Measurements from ENCODE around the gene GREB1. TPM values are rescaled to one million over a fixed set of nuclear protein-coding genes. Genes with fewer than 3 reads are reported as not detected.
A peak's percentile ranks its signal among the peaks of the same experiment; 100 is the strongest.

Gene GREB1
- total RNA-seq, 2 donors from 2014 or later = 3.1 to 7.6 TPM

DNA sequence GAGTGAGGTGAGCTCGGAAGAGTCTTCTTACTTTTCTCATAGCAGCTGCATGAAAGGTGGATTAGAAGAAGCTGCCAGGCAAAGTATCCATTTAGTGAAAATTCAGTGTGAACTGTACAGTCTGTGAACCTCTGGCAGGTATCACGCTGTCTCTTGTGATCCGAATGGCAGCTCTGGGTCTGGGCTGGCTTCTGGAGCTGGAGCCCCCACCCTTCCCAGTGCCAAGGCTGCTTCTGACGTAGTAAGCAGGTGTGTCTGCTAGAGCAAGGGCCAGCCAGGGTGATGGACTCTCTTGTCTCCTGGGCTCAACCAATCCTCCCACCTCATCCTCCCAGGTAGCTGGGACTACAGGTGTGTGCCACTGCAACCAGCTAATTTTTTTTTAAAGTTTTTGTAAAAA lies 150.1 kb downstream of the GREB1 start:
- no peak overlapping the region for H3K27ac ChIP-seq
- peaks cover 0 to 15% of the 10 kb centered on the region in 2 donors for H3K4me1 ChIP-seq
- no peaks in the 10 kb centered on the region for H3K36me3 ChIP-seq
- H3K27me3 ChIP-seq = no peaks in the 10 kb centered on the region
- H3K4me3 ChIP-seq = no peak overlapping the region
- TF ChIP-seq, protein P1, sequence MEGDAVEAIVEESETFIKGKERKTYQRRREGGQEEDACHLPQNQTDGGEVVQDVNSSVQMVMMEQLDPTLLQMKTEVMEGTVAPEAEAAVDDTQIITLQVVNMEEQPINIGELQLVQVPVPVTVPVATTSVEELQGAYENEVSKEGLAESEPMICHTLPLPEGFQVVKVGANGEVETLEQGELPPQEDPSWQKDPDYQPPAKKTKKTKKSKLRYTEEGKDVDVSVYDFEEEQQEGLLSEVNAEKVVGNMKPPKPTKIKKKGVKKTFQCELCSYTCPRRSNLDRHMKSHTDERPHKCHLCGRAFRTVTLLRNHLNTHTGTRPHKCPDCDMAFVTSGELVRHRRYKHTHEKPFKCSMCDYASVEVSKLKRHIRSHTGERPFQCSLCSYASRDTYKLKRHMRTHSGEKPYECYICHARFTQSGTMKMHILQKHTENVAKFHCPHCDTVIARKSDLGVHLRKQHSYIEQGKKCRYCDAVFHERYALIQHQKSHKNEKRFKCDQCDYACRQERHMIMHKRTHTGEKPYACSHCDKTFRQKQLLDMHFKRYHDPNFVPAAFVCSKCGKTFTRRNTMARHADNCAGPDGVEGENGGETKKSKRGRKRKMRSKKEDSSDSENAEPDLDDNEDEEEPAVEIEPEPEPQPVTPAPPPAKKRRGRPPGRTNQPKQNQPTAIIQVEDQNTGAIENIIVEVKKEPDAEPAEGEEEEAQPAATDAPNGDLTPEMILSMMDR (IDR thresholded peaks at IDR 0.05) = no peak
- H3K9me3 ChIP-seq = no peaks in the 10 kb centered on the region
- no peak for DNase-seq (ENCODE audit: low spot score)

DNA sequence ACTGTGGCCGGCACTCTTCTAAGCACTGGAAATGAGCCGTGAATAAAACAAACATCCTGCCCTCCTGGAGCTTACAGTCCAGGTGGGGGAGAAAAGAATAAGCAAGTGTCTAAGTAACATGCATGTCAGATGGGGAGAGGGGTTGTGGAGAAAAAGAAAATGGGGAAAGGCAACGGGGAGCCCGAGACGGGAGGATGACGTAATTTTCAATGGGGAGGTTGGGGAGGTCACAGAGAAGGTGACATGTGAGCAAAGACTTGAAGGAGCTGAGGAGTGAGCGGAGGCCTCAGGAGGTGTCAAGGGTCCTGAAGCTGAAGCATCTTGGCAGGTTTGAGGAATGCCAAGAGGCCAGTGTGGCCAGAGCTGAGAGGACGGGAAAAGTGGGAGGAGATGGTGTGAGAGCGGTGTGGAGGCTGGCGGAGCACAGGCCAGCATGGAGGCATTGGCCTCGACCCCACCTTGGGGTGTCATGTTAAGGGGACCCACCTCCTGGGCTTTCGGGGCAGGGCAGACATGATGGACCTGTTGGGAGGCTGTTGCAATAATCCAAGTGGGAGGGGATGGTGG lies 151.1 kb downstream of the GREB1 start:
- Histone ChIP-seq H3K27ac (no peak overlapping the region), H3K27me3 (no peaks in the 10 kb centered on the region), H3K4me1 (peaks cover 0 to 19% of the 10 kb centered on the region in 2 donors), H3K9me3 (no peaks in the 10 kb centered on the region), H3K4me3 (no peak overlapping the region), H3K36me3 (no peaks in the 10 kb centered on the region)
- no peak for DNase-seq (ENCODE audit: low spot score)
- TF ChIP-seq, protein P1 (IDR thresholded peaks at IDR 0.05) = no peak

GRCh38 chr2:11685906-11686470 lies 152.1 kb downstream of the GREB1 start:
- Histone ChIP-seq H3K4me3 (no peak overlapping the region), H3K27me3 (no peaks in the 10 kb centered on the region), H3K9me3 (no peaks in the 10 kb centered on the region), H3K4me1 (peaks cover 0 to 19% of the 10 kb centered on the region in 2 donors), H3K27ac (no peak overlapping the region), H3K36me3 (no peaks in the 10 kb centered on the region)
- no peak for DNase-seq (ENCODE audit: low spot score)
- TF ChIP-seq, protein P1 (IDR thresholded peaks at IDR 0.05) = no peak

- Histone ChIP-seq H3K27me3 (no peaks in the 10 kb centered on the region), H3K36me3 (no peaks in the 10 kb centered on the region), H3K9me3 (no peaks in the 10 kb centered on the region), H3K4me1 (peaks cover 0 to 19% of the 10 kb centered on the region in 2 donors), H3K4me3 (peak overlapping the region in 1 of 2 donors; percentile 30), H3K27ac (peak overlapping the region; percentile 62 to 75)
- no peak for DNase-seq (ENCODE audit: low spot score)
- TF ChIP-seq, protein P1 (IDR thresholded peaks at IDR 0.05) = no peak
Measured at GRCh38 chr2:11687736-11688135, 153.9 kb downstream of the GREB1 start.

GRCh38 chr2:11688222-11689069 lies 154.6 kb downstream of the GREB1 start:
- Histone ChIP-seq H3K27me3 (no peaks in the 10 kb centered on the region), H3K36me3 (no peaks in the 10 kb centered on the region), H3K9me3 (no peaks in the 10 kb centered on the region), H3K27ac (peak overlapping the region; percentile 62 to 75), H3K4me3 (peak overlapping the region in 1 of 2 donors; percentile 30), H3K4me1 (peaks cover 0 to 23% of the 10 kb centered on the region in 2 donors)
- peak; percentile 79 for DNase-seq (ENCODE audit: low spot score)
- TF ChIP-seq, protein P1 (IDR thresholded peaks at IDR 0.05) = peak; percentile 89
